Brain pericyte (primary cell): Measurements from ENCODE around the gene SND1.

Experiments
- DNase-seq: peaks from one replicate; pipeline ENCODE4 v3.0.0-alpha.2; 2012; ENCODE audit warnings: low read depth, low spot score

Gene SND1

DNA sequence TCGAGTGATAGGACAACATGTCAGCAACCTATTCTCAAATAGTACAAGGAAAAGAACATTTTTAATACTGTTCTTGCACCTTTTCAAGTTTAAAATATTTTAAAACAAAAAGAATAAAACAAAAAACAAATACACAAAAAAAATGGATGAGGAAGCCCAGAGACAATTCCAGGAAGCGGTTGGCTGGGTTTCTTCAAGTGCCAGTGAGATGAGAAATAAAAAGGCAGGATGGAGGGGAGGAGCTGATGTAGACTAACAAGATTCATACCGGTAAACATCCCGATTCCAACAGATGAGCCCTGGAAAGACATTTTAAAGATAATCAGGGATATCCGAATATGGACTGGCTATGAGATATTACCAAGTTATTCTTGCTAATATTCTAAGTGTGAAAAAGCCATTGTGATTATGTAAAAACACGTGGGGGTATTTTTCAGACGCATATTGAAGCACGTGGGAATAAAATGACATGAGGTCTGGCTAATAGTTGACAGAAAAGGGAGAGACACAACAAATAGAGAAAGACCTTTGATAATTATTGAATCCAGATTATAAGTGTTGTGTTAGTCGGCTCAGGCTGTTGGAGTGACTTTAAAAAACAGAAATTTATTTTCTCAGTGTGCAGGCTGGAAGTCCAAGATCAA, 480.6 kb downstream of the SND1 start:
- no peak for DNase-seq

DNA sequence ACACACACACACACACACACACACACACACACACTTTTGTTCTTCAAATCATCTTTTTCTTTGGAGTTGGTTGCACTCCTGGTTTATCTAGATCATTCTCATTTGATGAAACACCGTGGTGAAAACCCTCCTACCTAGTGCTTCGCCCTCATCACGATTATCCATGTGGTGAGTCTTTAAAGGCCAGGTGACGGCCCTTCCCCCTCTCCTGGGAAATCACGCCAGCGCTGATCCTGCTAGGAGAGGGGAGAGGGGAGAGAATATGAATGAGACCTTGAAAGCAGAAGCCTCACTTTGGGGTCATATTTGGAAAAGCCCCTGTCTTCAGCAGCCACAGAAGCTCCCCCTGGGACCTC, 483.1 kb downstream of the SND1 start:
- DNase-seq, result no peak

DNA sequence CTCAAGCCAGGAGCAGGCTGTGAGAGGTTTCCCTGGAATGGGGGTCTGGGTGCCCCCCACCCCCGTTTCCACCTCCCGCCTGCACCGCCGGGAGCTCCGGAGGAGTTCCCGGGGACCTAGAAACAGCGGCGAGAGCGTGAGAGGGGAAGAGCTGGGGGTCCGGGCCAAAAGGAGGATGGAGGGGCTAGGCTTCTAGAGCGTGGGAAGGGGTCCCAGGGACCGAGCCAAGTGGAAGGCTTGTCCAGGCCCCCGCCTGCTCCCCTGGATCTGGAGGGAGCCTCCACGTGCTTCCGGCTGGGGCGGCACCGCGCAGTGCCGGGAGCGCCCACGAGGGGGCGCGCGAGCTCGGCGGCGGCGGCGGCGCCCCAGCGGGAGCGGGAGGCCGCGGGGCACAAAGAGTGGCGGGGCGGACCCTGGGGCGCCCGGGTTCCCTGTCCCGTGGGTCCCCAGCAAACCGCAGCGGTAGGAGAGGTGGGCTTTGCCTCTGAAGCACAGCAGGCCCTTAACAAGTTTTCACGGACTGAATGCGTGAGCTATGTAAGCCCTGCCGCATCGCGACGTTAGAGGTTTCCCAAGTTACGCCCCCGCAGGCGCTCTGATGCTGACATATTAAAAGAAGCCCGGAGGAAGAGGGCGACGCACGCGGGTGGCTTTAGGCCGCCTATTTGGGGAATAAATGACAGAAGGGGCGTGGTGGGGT, 483.7 kb downstream of the SND1 start:
- DNase-seq, result no peak

DNA sequence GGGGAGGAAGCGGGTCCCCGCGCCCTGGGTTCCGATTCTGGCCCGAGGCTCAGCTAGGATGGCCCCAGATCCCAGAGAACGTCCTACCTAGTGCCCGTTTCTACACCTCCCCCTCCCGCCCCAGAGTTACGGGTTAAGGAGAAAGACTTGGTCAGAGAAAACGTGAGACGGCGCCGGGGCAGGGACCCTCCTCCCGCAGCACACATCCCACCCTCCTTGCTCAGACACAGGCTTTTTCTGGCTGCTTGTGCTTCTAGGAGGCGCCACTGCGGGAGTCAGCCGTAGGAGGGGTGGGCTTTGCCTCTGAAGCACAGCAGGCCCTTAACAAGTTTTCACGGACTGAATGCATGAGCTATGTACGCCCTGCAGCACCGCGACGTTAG, 484.2 kb downstream of the SND1 start:
- DNase-seq, result no peak

DNA sequence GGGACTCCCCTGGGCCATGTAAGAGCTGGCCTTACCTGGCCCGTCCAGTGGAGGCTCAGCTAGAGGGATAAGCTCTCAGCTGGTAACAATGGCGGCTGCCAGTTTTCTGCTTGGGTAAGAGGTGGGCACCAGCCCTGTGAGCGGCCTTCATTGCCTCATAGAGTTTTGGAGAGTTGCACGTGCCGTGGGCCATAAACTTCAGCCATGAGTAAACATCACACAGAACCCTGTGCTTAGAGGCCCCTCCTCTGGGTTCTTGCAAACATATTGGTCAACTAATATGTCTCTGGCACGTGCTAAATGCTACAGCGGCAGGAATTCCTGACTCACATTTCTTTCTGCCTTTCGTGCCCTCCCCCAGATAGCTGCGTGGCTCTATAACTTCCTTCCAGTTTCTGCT, 485.2 kb downstream of the SND1 start:
- no peak for DNase-seq

DNA sequence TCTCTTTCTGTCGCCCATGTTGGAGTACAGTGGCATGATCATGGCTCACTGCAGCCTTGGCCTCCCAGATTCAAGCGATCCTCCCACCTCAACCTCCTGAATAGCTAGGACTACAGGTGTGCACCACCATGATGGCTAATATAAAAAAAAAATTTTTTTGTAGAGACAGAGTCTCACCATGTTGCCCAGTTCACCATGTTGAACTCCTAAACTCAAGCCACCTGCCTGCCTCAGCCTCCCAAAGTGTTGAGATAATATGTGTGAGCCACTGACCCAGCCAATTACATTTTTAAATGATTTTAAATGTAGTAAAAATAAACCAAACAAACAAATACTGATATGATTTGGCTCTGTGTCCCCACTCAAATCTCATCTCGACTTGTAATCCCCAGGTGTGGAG, 487.4 kb downstream of the SND1 start:
- no peak for DNase-seq

DNA sequence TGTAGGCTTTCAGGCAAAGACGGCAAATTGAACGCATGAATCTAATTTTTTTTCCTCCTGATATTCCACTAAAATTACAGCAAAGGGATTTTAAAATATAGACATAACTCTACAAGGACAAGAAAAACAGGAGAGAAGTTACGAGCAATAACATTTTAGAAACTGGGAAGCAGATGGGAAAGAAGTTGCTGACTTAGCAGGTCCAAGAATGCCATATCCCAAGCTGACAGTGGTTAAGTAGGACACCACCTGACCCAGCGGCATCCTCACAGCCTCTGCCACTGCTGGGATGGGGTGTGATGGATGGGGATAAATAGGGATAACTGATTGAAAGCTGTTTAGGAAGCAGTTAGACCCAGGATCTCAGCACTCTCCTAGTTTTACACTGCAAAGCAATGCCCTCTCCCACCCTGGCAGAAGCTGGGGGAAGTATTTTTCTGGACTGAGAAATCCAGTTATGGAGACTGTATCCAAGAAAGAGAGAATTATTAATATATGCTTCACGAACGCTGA, 489.7 kb downstream of the SND1 start:
- no peak for DNase-seq
